Lower leg skin (tissue), 4 donors: ENCODE data around the gene SERPINI1. TPM values are rescaled to one million over a fixed set of nuclear protein-coding genes. Genes with fewer than 3 reads are reported as not detected.

ENCODE experiments used
- DNase-seq, 2 donors: peaks; one replicate each; pipeline ENCODE4 v3.0.0-alpha.2; 2019; ENCODE audit warnings: low spot score in 2 of 2
- H3K4me3 ChIP-seq: fragments of 200-600 bp; sonication (generic); 2 replicates; pipeline ENCODE4 v1.5.1; 2017; ENCODE audit warnings: mild to moderate bottlenecking, low read depth; ENCODE audit not compliant: poor library complexity, severe bottlenecking
- POLR2A ChIP-seq, 2 donors: fragments of 450-650 bp; IDR thresholded peaks; one replicate each; pipeline ENCODE4 v1.6.1; 2016 to 2017; ENCODE audit warnings: antibody characterized with exemption in 2 of 2, mild to moderate bottlenecking in 1 of 2, moderate library complexity in 1 of 2
- WGBS, 2 donors: methylation state at CpG; one replicate each; pipeline ENCODE4 v1.1.5; 2018; 5-methylcytosine and 5-hydroxymethylcytosine counted together
- intact Hi-C: fragments of 100-400 bp; cut with DNase I; formaldehyde crosslinking; loops from one replicate; pipeline ENCODE4 v1.15.0; 2023; ENCODE audit warnings: low total_unique reads
- total RNA-seq, 4 donors: library from RNA; depleted of rRNA; stranded (reverse); fragments of >200 nt; gene quantifications; one replicate each; pipeline ENCODE4 v1.1.0, GENCODE V29; 2016
- TF ChIP-seq, protein P1 (sequence below), 3 donors: fragments of 450-650 bp; IDR thresholded peaks; one replicate each; pipeline ENCODE4 v1.5.1; 2016; ENCODE audit warnings: antibody characterized with exemption in 3 of 3, mild to moderate bottlenecking in 3 of 3, moderate library complexity in 2 of 3

The SERPINI1 gene
- total RNA-seq, 4 donors from 2014 or later = 0.42 to 6.2 (median 2.3) TPM

DNA sequence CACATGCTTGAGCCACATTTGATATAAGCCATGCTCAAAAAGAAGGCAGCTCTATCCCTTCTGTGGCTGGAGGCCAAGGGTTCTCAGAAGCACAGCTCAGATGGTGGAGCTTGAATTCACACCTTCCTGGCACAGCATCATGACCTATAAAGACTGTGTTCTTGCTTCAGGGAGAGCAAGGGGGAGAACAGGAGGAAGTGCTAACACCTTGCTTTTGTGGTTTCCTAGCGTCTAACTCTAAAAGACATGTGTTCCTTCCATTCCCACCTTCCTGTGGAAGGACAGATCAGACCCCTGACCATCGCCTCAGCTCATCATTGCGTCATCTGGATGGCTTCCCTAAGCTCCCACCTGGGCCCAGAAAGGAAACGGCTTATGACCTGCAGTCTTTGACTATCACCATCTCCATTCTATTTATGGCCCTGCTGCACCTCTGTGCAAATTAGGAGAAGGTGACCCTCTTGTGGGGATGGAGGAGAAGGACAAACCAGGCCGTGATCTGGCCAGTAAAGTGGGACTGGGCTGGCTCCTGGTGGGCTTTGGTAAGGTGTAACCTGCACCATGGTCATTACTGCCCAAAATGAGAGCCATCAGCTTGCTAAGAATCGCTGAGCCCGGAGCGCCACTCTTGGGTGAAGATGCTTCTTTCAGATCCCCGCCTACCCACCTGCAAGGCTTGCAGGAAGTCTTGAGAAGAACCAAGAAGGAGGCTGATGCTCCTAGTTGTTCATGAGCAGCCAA lies 128.5 kb downstream of the SERPINI1 start:
- TF ChIP-seq, protein P1, sequence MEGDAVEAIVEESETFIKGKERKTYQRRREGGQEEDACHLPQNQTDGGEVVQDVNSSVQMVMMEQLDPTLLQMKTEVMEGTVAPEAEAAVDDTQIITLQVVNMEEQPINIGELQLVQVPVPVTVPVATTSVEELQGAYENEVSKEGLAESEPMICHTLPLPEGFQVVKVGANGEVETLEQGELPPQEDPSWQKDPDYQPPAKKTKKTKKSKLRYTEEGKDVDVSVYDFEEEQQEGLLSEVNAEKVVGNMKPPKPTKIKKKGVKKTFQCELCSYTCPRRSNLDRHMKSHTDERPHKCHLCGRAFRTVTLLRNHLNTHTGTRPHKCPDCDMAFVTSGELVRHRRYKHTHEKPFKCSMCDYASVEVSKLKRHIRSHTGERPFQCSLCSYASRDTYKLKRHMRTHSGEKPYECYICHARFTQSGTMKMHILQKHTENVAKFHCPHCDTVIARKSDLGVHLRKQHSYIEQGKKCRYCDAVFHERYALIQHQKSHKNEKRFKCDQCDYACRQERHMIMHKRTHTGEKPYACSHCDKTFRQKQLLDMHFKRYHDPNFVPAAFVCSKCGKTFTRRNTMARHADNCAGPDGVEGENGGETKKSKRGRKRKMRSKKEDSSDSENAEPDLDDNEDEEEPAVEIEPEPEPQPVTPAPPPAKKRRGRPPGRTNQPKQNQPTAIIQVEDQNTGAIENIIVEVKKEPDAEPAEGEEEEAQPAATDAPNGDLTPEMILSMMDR (IDR thresholded peaks at IDR 0.05) = no peak
- TF ChIP-seq POLR2A (IDR thresholded peaks at IDR 0.05) = no peak
- 91 to 95% methylated on average over 9 of the region's 9 CpGs for WGBS, 2 donors
- DNase-seq = no peak

DNA sequence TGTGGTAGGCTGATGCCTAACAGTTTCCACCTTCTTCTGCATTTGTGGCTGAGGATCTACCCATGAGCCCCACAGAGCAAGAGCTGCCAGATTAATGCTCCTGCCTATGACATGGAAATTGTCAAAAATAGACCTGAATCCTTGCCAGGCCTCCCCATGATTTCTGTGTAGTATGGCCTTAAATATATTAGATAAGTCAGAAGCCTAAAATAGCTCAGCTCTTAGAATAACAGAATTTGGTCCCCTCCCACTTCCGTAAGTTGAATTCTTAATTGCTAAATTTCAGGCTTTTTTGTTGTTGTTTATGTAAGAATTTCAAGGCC lies 129.0 kb downstream of the SERPINI1 start:
- DNase-seq = no peak
- WGBS, 2 donors = 72 to 89% methylated on average over 1 of the region's 1 CpG
- TF ChIP-seq, protein P1 (IDR thresholded peaks at IDR 0.05) = no peak
- TF ChIP-seq POLR2A (IDR thresholded peaks at IDR 0.05) = no peak
- intact Hi-C loops = no loop called here
- H3K4me3 ChIP-seq = no peak overlapping the region

More for the DNA sequence above, 128.5 kb downstream of the SERPINI1 start:
- H3K4me3 ChIP-seq = no peak overlapping the region
- intact Hi-C loops = no loop called here

DNA sequence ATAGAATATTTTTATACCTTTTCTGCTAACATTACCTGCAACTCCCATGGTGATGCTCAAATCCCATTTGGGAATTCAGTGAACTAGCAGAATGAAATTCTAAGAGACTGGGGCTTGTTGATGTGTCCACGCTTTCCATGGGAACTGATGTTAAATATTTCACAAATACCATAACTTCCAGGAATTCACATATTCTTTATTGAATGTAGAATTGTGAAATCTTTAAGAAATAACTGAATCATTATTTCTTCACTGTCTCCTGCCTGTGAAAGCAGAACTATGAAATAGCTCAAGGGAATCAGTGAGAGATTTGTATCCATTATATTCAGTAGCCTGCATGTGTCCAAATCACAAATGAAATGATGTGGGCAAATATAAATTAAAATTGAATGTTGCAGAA lies 130.8 kb downstream of the SERPINI1 start:
- 83 to 91% methylated on average over 1 of the region's 1 CpG for WGBS, 2 donors

DNA sequence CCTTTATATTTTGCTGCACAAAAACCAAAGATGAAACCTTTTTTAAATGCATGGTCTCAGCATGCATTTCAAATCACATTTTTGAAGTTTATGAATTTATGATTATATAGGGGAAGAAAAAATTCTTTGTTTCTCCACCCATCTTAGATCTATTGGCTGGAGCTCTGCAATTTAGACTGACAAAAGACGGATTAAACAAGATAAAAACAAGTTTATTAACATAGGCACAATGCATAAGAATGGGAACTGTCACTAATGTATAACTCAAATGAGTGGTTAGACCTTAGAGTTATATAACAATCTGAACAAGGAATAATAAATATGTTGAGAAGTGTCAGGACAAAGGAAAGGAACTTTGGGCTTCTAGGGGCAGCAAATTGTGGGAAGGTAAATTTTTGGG lies 132.5 kb downstream of the SERPINI1 start:
- WGBS, 2 donors = 67 to 76% methylated on average over 1 of the region's 1 CpG
- H3K4me3 ChIP-seq = no peak overlapping the region
- TF ChIP-seq, protein P1 (IDR thresholded peaks at IDR 0.05) = no peak
- no peak for TF ChIP-seq POLR2A (IDR thresholded peaks at IDR 0.05)
- intact Hi-C loops = no loop called here
- DNase-seq = no peak

More for the DNA sequence above, 130.8 kb downstream of the SERPINI1 start:
- H3K4me3 ChIP-seq = no peak overlapping the region
- intact Hi-C loops = no loop called here
- no peak for DNase-seq
- no peak for TF ChIP-seq POLR2A (IDR thresholded peaks at IDR 0.05)

DNA sequence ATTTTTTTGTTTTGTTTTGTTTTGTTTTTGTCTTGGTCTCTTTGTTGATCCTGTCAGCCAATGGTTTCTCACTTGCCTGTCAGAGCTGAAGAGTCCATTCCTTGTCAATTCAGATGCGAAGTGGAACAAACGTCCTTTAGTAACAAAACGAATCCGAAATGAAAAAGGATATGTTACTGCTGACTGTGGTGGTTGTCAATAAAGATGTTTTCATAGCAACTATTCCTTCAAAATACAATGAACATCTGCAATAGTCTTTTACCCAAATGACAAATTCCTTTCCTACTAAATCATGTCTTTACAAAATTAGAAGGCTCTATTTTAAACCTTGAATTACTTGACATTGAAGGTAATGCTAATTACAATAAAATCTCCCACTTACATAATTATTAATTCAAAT lies 134.7 kb downstream of the SERPINI1 start:
- TF ChIP-seq, protein P1 (IDR thresholded peaks at IDR 0.05) = no peak
- no peak for TF ChIP-seq POLR2A (IDR thresholded peaks at IDR 0.05)
- no peak for DNase-seq
- H3K4me3 ChIP-seq = no peak overlapping the region
- WGBS, 2 donors = 52 to 67% methylated on average over 4 of the region's 4 CpGs
- intact Hi-C loops = no loop called here

DNA sequence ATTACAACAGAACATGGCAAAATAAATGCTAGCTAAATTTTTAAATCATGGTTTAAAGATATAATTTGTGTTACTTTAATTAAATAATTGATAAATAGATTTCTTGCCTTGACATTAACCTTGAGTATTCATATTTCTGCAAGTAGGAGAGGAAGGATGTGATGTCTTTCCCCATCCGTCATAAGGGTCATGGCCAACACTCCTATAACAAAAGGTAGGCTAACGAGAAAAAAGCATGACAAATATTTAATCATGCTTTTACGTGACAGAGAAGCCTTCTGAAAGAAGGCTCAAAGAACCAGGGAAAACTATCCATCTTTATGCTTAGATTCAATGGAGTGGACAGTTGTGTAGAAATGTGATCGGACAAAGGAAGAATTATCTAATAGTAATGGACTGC lies 135.2 kb downstream of the SERPINI1 start:
- 88 to 91% methylated on average over 4 of the region's 4 CpGs for WGBS, 2 donors
- H3K4me3 ChIP-seq = no peak overlapping the region
- no peak for TF ChIP-seq POLR2A (IDR thresholded peaks at IDR 0.05)
- TF ChIP-seq, protein P1 (IDR thresholded peaks at IDR 0.05) = no peak
- no peak for DNase-seq
- intact Hi-C loops = no loop called here
